Astrocyte (in vitro differentiated cells and primary cell): ENCODE measurements around the gene EXOG. TPM values are rescaled to one million over a fixed set of nuclear protein-coding genes. Genes with fewer than 3 reads are reported as not detected.

Experiments
- DNase-seq: peaks from one replicate; pipeline ENCODE4 v3.0.0-alpha.2; 2010; ENCODE audit warnings: low read depth
- FAIRE-seq: peaks from 2 replicates; lab custom pipeline; 2011; peaks lifted over from hg19 to GRCh38; lab: Jason Lieb, UNC
- H2AFZ ChIP-seq: 2 replicates; pipeline ENCODE4 v1.6.0; 2012; ENCODE audit warnings: low read depth, low read length, inconsistent platforms
- H3K27ac ChIP-seq: 2 replicates; pipeline ENCODE4 v1.5.1; 2011; ENCODE audit warnings: low read depth, low read length, inconsistent platforms
- H3K27me3 ChIP-seq: 2 replicates; pipeline ENCODE4 v1.6.0; 2011; ENCODE audit warnings: low read length, inconsistent platforms; ENCODE audit not compliant: insufficient read depth
- H3K36me3 ChIP-seq: 2 replicates; pipeline ENCODE4 v1.5.1; 2011; ENCODE audit warnings: low read length, inconsistent platforms; ENCODE audit not compliant: insufficient read depth
- H3K4me1 ChIP-seq: 2 replicates; pipeline ENCODE4 v1.5.1; 2011; ENCODE audit warnings: low read length, inconsistent platforms; ENCODE audit not compliant: insufficient read depth
- H3K4me2 ChIP-seq: 2 replicates; pipeline ENCODE4 v1.6.0; 2012; ENCODE audit warnings: low read length, inconsistent platforms
- H3K4me3 ChIP-seq: 2 replicates; pipeline ENCODE4 v1.5.1; 2011; ENCODE audit warnings: low read depth, mild to moderate bottlenecking, low read length, inconsistent platforms; ENCODE audit not compliant: insufficient read depth
- H3K79me2 ChIP-seq: 2 replicates; pipeline ENCODE4 v1.6.0; 2012; ENCODE audit warnings: mild to moderate bottlenecking, low read length, inconsistent platforms; ENCODE audit not compliant: insufficient read depth
- H3K9ac ChIP-seq: 2 replicates; pipeline ENCODE4 v1.6.0; 2012; ENCODE audit warnings: mild to moderate bottlenecking, low read length, inconsistent platforms
- H3K9me3 ChIP-seq: 2 replicates; pipeline ENCODE4 v1.5.1; 2012; ENCODE audit warnings: low read depth, mild to moderate bottlenecking, low read length, inconsistent platforms; ENCODE audit not compliant: insufficient read depth
- H4K20me1 ChIP-seq: 2 replicates; pipeline ENCODE4 v1.6.0; 2012; ENCODE audit warnings: low read length, inconsistent platforms; ENCODE audit not compliant: insufficient read depth
- H3K27ac Mint-ChIP-seq: one replicate; pipeline ENCODE4 v1.8.0; 2021; ENCODE audit warnings: mild to moderate bottlenecking, mixed read lengths; ENCODE audit not compliant: unreplicated experiment
- H3K27me3 Mint-ChIP-seq: one replicate; pipeline ENCODE4 v1.8.0; 2021; ENCODE audit warnings: low read depth, mixed read lengths; ENCODE audit not compliant: unreplicated experiment
- H3K36me3 Mint-ChIP-seq: one replicate; pipeline ENCODE4 v1.8.0; 2021; ENCODE audit warnings: low read depth, mixed read lengths; ENCODE audit not compliant: unreplicated experiment
- H3K4me1 Mint-ChIP-seq: one replicate; pipeline ENCODE4 v1.8.0; 2021; ENCODE audit warnings: low read depth, mixed read lengths; ENCODE audit not compliant: unreplicated experiment
- H3K4me3 Mint-ChIP-seq: one replicate; pipeline ENCODE4 v1.8.0; 2021; ENCODE audit warnings: mild to moderate bottlenecking, moderate library complexity, mixed read lengths; ENCODE audit not compliant: unreplicated experiment
- H3K9me3 Mint-ChIP-seq: one replicate; pipeline ENCODE4 v1.8.0; 2021; ENCODE audit warnings: mild to moderate bottlenecking, mixed read lengths; ENCODE audit not compliant: unreplicated experiment
- EZH2 ChIP-seq: IDR thresholded peaks from 2 replicates; pipeline ENCODE4 v1.6.1; 2012; ENCODE audit warnings: mild to moderate bottlenecking, low read length, inconsistent platforms; ENCODE audit not compliant: insufficient read depth
- total RNA-seq: library from RNA; stranded (reverse); gene quantifications from 2 replicates; pipeline ENCODE4 v1.2.1, GENCODE V29; 2021
- TF ChIP-seq, protein P1 (sequence below): IDR thresholded peaks from 2 replicates; pipeline ENCODE4 v1.5.1; 2011; ENCODE audit warnings: low read depth, mild to moderate bottlenecking, inconsistent platforms, low read length, moderate library complexity; ENCODE audit not compliant: insufficient read depth

Gene EXOG
- total RNA-seq, 1 donor from 2014 or later = 11.5 TPM

GRCh38 chr3:38515367-38515766, 19.2 kb downstream of the EXOG start:
- no peak overlapping the region for H3K27ac Mint-ChIP-seq
- no peak overlapping the region for H2AFZ ChIP-seq
- no peak for FAIRE-seq

GRCh38 chr3:38516669-38517068, 20.5 kb downstream of the EXOG start:
- Mint-ChIP-seq H3K27me3 (no peaks in the 10 kb centered on the region), H3K4me3 (no peak overlapping the region), H3K4me1 (peaks cover 3% of the 10 kb centered on the region), H3K36me3 (no peaks in the 10 kb centered on the region), H3K27ac (no peak overlapping the region), H3K9me3 (no peaks in the 10 kb centered on the region)
- H3K79me2 ChIP-seq = no peaks in the 10 kb centered on the region
- H3K36me3 ChIP-seq = peaks cover 6% of the 10 kb centered on the region
- FAIRE-seq (no peak), DNase-seq (no peak)
- no peak overlapping the region for H3K27ac ChIP-seq
- no peaks in the 10 kb centered on the region for H3K27me3 ChIP-seq
- TF ChIP-seq EZH2 = no peak
- TF ChIP-seq, protein P1, sequence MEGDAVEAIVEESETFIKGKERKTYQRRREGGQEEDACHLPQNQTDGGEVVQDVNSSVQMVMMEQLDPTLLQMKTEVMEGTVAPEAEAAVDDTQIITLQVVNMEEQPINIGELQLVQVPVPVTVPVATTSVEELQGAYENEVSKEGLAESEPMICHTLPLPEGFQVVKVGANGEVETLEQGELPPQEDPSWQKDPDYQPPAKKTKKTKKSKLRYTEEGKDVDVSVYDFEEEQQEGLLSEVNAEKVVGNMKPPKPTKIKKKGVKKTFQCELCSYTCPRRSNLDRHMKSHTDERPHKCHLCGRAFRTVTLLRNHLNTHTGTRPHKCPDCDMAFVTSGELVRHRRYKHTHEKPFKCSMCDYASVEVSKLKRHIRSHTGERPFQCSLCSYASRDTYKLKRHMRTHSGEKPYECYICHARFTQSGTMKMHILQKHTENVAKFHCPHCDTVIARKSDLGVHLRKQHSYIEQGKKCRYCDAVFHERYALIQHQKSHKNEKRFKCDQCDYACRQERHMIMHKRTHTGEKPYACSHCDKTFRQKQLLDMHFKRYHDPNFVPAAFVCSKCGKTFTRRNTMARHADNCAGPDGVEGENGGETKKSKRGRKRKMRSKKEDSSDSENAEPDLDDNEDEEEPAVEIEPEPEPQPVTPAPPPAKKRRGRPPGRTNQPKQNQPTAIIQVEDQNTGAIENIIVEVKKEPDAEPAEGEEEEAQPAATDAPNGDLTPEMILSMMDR = no peak
- H3K4me1 ChIP-seq = no peaks in the 10 kb centered on the region
- H3K9me3 ChIP-seq = no peaks in the 10 kb centered on the region
- no peak overlapping the region for H2AFZ ChIP-seq
- no peak overlapping the region for H3K9ac ChIP-seq
- H3K4me3 ChIP-seq = no peak overlapping the region
- peaks cover 3% of the 10 kb centered on the region for H4K20me1 ChIP-seq
- H3K4me2 ChIP-seq = no peak overlapping the region

More at GRCh38 chr3:38515367-38515766, 19.2 kb downstream of the EXOG start:
- DNase-seq = no peak
- H3K36me3 ChIP-seq = peaks cover 6% of the 10 kb centered on the region
- H3K9ac ChIP-seq = no peak overlapping the region
- no peaks in the 10 kb centered on the region for H3K4me1 ChIP-seq
- Mint-ChIP-seq H3K4me1 (peaks cover 3% of the 10 kb centered on the region), H3K36me3 (no peaks in the 10 kb centered on the region), H3K27me3 (no peaks in the 10 kb centered on the region), H3K4me3 (peak overlapping the region; percentile 15), H3K9me3 (no peaks in the 10 kb centered on the region)
- H3K4me2 ChIP-seq = no peak overlapping the region
- H3K79me2 ChIP-seq = no peaks in the 10 kb centered on the region
- H3K27me3 ChIP-seq = no peaks in the 10 kb centered on the region
- H3K9me3 ChIP-seq = no peaks in the 10 kb centered on the region
- H4K20me1 ChIP-seq = no peaks in the 10 kb centered on the region
- H3K4me3 ChIP-seq = no peak overlapping the region
- no peak overlapping the region for H3K27ac ChIP-seq
- no peak for TF ChIP-seq EZH2
- TF ChIP-seq, protein P1 = no peak

DNA sequence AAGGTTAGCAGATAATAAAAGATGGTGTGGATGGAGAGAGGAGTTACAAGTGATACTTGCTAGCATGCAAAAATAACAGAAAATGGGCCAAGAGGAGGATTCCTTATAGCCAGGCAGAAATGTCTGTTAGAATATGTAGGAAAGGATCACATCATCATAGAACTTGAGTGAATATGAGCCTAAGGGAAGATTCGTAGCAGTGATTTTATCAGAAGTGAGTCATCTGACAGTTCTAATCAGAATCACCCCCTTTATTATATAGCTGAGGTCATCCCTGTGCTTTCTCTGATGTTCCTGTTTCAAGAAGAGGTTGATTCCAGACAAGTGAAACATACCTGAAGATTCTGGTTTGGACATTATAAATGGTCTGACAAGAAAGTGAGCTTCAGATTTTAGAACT, 22.9 kb downstream of the EXOG start:
- H3K4me1 ChIP-seq = peaks cover 3% of the 10 kb centered on the region
- H3K4me3 ChIP-seq = no peak overlapping the region
- H3K27ac ChIP-seq = no peak overlapping the region
- Mint-ChIP-seq H3K27ac (no peak overlapping the region), H3K4me1 (peaks cover 7% of the 10 kb centered on the region), H3K4me3 (no peak overlapping the region), H3K36me3 (no peaks in the 10 kb centered on the region), H3K9me3 (no peaks in the 10 kb centered on the region), H3K27me3 (no peaks in the 10 kb centered on the region)
- no peaks in the 10 kb centered on the region for H3K9me3 ChIP-seq
- DNase-seq (peak; percentile 22), FAIRE-seq (peak; percentile 26)
- no peak overlapping the region for H2AFZ ChIP-seq
- peaks cover 7% of the 10 kb centered on the region for H4K20me1 ChIP-seq
- no peaks in the 10 kb centered on the region for H3K27me3 ChIP-seq
- H3K9ac ChIP-seq = no peak overlapping the region
- H3K79me2 ChIP-seq = no peaks in the 10 kb centered on the region
- no peak overlapping the region for H3K4me2 ChIP-seq
- TF ChIP-seq EZH2 = no peak
- TF ChIP-seq, protein P1 = no peak
- H3K36me3 ChIP-seq = peaks cover 8% of the 10 kb centered on the region
